Globus pallidus (tissue), 1 donor: ENCODE measurements around the gene ARAP1.

Source experiments
- DNase-seq: peaks from one replicate; pipeline ENCODE4 v3.0.0-alpha.2; 2015; ENCODE audit warnings: low spot score

Gene ARAP1

GRCh38 chr11:72635933-72636332 is 116.3 kb downstream of the ARAP1 start:
- DNase-seq = no peak

DNA sequence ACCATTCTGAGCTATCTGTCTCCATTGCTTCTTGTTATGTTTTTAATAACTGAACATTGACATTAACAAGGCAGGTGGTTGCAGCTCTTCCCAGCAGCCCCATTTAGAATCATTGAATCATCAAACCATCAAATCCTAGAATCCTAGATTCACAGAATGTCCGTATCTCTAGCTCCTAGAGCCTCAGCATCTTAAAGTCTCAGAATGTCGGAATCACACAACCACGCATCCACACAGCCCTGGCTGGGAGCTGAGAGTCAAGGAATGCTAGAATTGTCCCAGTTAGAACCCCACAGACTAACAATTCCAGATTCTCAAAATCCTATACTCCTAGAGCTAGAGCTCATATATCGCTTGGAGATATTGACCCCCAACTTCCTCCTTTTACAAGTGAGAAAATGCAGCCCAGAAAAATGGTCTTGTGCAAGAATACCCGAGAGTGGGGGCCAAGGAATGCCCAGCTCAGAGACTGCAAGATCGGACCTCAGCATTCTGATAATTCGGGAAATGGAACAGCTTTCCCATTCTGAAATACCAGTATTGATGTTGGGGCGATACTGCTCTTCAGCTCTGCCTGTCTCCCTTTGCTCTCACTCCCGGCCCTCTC is 116.8 kb downstream of the ARAP1 start:
- no peak for DNase-seq
